GM12873 (cell line): ENCODE data around the gene SH3RF3.

Experiments
- CTCF ChIP-seq: IDR thresholded peaks from 2 replicates; pipeline ENCODE4 v1.5.1; 2012; ENCODE audit warnings: low read depth, mild to moderate bottlenecking, moderate library complexity, low read length, control low read depth; ENCODE audit not compliant: insufficient read depth; ENCODE audit errors: missing control alignments

SH3RF3 gene

DNA sequence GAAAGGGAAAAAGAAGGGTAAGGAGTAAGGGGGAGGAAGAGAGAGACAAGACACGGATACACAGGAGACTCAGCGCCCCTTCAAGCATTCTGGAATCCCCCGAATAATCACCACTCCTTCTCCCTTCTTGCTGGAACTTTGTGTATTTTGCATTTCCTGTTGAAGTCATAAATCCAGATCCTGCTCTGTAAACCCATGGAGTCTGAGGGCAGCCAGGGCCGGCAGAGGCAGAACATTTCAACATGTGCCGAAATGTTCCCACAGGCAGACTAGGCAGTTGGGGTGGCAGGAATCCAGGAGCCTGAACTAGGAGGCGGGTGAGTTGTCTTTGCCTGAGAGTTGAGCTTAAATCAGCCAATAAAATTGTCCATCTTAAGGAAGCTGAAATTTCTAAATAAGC lies 193.1 kb downstream of the SH3RF3 start:
- no peak for TF ChIP-seq CTCF

DNA sequence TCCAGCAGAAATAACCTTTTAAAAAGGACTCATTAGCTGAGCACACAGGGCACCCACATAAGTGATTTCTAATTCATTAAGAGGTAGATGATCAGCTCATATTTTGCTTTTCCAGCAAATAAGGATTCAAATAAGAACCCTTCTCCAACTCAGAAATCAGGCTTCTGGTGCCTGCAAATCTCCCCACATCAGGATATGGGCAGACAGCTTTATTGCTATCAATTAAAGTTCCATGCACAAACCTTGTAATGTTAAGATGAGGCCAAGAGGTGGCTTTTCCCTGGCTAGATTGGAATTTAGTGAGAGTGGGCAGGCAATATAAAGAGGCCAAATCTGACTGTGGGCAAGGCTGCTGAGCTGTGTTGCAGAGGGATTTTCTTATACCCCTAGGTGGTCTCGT lies 193.6 kb downstream of the SH3RF3 start:
- TF ChIP-seq CTCF: no peak

DNA sequence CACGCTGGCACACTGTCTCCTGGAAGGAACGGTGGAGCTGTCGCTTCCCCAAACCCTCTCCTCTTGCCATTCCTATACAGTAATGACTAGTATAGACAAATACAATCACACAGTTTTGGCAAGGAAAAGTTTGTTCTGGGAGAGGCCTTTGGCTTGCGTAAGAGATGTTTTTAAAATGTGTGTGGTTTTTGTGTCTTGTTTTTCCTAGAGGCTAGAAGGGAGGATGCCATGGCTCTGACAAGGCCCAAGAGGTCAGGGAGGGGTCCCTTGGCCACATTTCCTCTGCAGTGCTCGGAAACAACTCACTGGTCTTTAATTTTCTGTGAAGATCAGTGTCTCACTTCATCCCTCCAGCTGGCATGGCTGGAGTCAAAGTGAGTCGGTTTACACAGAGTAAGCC lies 195.9 kb downstream of the SH3RF3 start:
- TF ChIP-seq CTCF: no peak

- TF ChIP-seq CTCF: no peak
Measured at GRCh38 chr2:109325570-109325969, 196.6 kb downstream of the SH3RF3 start.

- TF ChIP-seq CTCF: no peak
Measured at GRCh38 chr2:109326306-109326705, 197.3 kb downstream of the SH3RF3 start.

DNA sequence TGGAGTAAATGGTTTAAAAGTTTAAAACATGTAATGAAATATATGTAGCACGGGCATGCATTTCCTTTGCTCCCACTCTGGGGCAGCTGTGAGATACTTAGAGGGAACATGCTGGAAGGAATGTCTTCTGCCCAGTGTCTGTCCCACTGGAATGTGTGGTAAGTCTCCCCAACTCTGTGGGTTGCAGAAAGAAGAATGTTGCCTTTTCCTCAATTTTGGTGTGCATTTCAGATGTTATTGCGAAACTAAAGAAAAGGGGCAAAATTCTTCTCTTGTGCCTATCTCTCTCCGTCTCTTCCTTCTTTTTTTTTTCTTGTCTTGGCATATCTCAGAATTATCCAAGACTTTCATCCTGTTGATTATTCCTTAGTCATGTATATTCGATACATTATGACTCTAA lies 201.1 kb downstream of the SH3RF3 start:
- no peak for TF ChIP-seq CTCF

DNA sequence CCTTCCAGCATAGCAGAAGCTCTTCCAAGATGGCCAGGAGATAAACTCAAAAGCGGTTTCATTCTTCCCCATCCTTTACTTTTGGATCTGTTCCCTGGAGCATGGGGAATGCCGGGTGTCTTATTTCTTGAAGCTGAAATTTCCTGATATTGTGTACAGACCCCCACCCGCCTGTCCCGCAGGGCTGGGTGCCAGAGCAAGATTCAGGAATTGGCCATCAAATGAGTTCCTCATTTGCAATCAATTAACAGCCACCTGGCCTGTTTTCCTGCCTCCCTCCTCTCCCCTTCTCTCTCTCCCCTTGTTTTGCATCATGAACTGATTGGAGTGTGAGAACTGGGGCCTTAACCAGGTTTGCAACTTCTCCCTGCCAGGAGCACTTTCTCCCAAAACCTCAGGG lies 202.1 kb downstream of the SH3RF3 start:
- no peak for TF ChIP-seq CTCF
